ENCODE results near the gene PLCL2.

PLCL2 gene

GRCh38 chr3:16890597-16891333 lies 6.0 kb downstream of the PLCL2 start:
- DNase-seq (ENCODE audit: low read depth in 3 of 3) = no peak

GRCh38 chr3:16893618-16894200 lies 9.0 kb downstream of the PLCL2 start:
- no peak for DNase-seq (ENCODE audit: low read depth in 3 of 3)

- DNase-seq (ENCODE audit: low read depth in 3 of 3) = no peak
Observed at GRCh38 chr3:16896094-16896627, 11.4 kb downstream of the PLCL2 start.

GRCh38 chr3:16896820-16897219 lies 12.1 kb downstream of the PLCL2 start:
- DNase-seq (ENCODE audit: low read depth in 3 of 3) = no peak

- DNase-seq (ENCODE audit: low read depth in 3 of 3) = no peak
Observed at GRCh38 chr3:16897254-16897926, 12.6 kb downstream of the PLCL2 start.

- DNase-seq (ENCODE audit: low read depth in 3 of 3) = no peak
Observed at GRCh38 chr3:16898595-16899395, 14.0 kb downstream of the PLCL2 start.

GRCh38 chr3:16899919-16900318 lies 15.2 kb downstream of the PLCL2 start:
- DNase-seq (ENCODE audit: low read depth in 3 of 3) = no peak

GRCh38 chr3:16900779-16901440 lies 16.2 kb downstream of the PLCL2 start:
- no peak for DNase-seq (ENCODE audit: low read depth in 3 of 3)

GRCh38 chr3:16904423-16905417 lies 20.0 kb downstream of the PLCL2 start:
- DNase-seq (ENCODE audit: low read depth in 3 of 3) = no peak

GRCh38 chr3:16905704-16906103 lies 20.9 kb downstream of the PLCL2 start:
- no peak for DNase-seq (ENCODE audit: low read depth in 3 of 3)

- no peak for DNase-seq (ENCODE audit: low read depth in 3 of 3)
Observed at GRCh38 chr3:16906682-16907081, 21.9 kb downstream of the PLCL2 start.

- no peak for DNase-seq (ENCODE audit: low read depth in 3 of 3)
Observed at GRCh38 chr3:16907243-16907642, 22.5 kb downstream of the PLCL2 start.

GRCh38 chr3:16908016-16908807 lies 23.5 kb downstream of the PLCL2 start:
- DNase-seq (ENCODE audit: low read depth in 3 of 3) = no peak

GRCh38 chr3:16908896-16909295 lies 24.1 kb downstream of the PLCL2 start:
- no peak for DNase-seq (ENCODE audit: low read depth in 3 of 3)

GRCh38 chr3:16909802-16910201 lies 25.0 kb downstream of the PLCL2 start:
- no peak for DNase-seq (ENCODE audit: low read depth in 3 of 3)

GRCh38 chr3:16910207-16910606 lies 25.5 kb downstream of the PLCL2 start:
- DNase-seq (ENCODE audit: low read depth in 3 of 3) = no peak

- DNase-seq (ENCODE audit: low read depth in 3 of 3) = no peak
Observed at GRCh38 chr3:16911916-16912315, 27.2 kb downstream of the PLCL2 start.

GRCh38 chr3:16912400-16913263 lies 27.9 kb downstream of the PLCL2 start:
- DNase-seq (ENCODE audit: low read depth in 3 of 3) = no peak

GRCh38 chr3:16913264-16913580 lies 28.5 kb downstream of the PLCL2 start:
- DNase-seq (ENCODE audit: low read depth in 3 of 3) = no peak

Measured in stimulated activated CD4-positive, alpha-beta T cell treated with anti-CD3 and anti-CD28 coated beads, TNF-alpha, amount 100 ng/mL, for 24 hours (primary cell).